Neural progenitor cell (in vitro differentiated cells): ENCODE data around the gene LRP5. TPM values are rescaled to one million over a fixed set of nuclear protein-coding genes. Genes with fewer than 3 reads are reported as not detected.

ENCODE experiments used
- DNase-seq: peaks from one replicate; pipeline ENCODE4 v3.0.0-alpha.2; 2016; ENCODE audit warnings: low spot score
- H2AFZ ChIP-seq: fragments of 200-600 bp; sonication (generic); replicated peaks from 2 replicates; pipeline ENCODE4 v1.6.1; 2016; ENCODE audit warnings: antibody characterized with exemption
- H3F3A ChIP-seq: fragments of 200-600 bp; sonication (generic); 2 replicates; pipeline ENCODE4 v1.6.1; 2016; ENCODE audit warnings: antibody characterized with exemption, low read depth
- H3K27ac ChIP-seq: fragments of 200-600 bp; sonication (generic); 2 replicates; pipeline ENCODE4 v1.5.1; 2016; ENCODE audit warnings: mild to moderate bottlenecking
- H3K27me3 ChIP-seq: fragments of 200-600 bp; sonication (generic); 2 replicates; pipeline ENCODE4 v1.6.1; 2016; ENCODE audit warnings: mild to moderate bottlenecking, moderate library complexity
- H3K36me3 ChIP-seq: fragments of 200-600 bp; sonication (generic); 2 replicates; pipeline ENCODE4 v1.5.1; 2016
- H3K4me1 ChIP-seq: fragments of 200-600 bp; sonication (generic); 2 replicates; pipeline ENCODE4 v1.6.1; 2016; ENCODE audit warnings: mixed run types
- H3K4me2 ChIP-seq: fragments of 200-600 bp; sonication (generic); 2 replicates; pipeline ENCODE4 v1.6.1; 2016
- H3K4me3 ChIP-seq: fragments of 200-600 bp; sonication (generic); 2 replicates; pipeline ENCODE4 v1.5.1; 2016
- H3K79me2 ChIP-seq: fragments of 200-600 bp; sonication (generic); 2 replicates; pipeline ENCODE4 v1.6.1; 2016; ENCODE audit warnings: low read depth
- H3K9ac ChIP-seq: fragments of 200-600 bp; sonication (generic); 2 replicates; pipeline ENCODE4 v1.6.1; 2016
- H3K9me3 ChIP-seq: fragments of 200-600 bp; sonication (generic); 2 replicates; pipeline ENCODE4 v1.5.1; 2016; ENCODE audit warnings: low read depth
- H4K20me1 ChIP-seq: fragments of 200-600 bp; sonication (generic); 2 replicates; pipeline ENCODE4 v1.6.1; 2016; ENCODE audit warnings: low read depth
- H3K27ac Mint-ChIP-seq: 3 replicates; pipeline ENCODE4 v1.8.0; 2021; ENCODE audit warnings: mixed read lengths
- H3K27me3 Mint-ChIP-seq: 2 replicates; pipeline ENCODE4 v1.8.0; 2022; ENCODE audit warnings: low read depth, mild to moderate bottlenecking, inconsistent platforms, moderate library complexity, mixed read lengths; ENCODE audit not compliant: insufficient read depth
- H3K36me3 Mint-ChIP-seq: 3 replicates; pipeline ENCODE4 v1.8.0; 2021; ENCODE audit warnings: mixed read lengths
- H3K4me1 Mint-ChIP-seq: 3 replicates; pipeline ENCODE4 v1.8.0; 2021; ENCODE audit warnings: mixed read lengths
- H3K4me3 Mint-ChIP-seq: 3 replicates; pipeline ENCODE4 v1.8.0; 2021; ENCODE audit warnings: mild to moderate bottlenecking, moderate library complexity, mixed read lengths
- H3K9me3 Mint-ChIP-seq: 3 replicates; pipeline ENCODE4 v1.8.0; 2020; ENCODE audit warnings: mixed read lengths
- CTCF ChIP-seq: fragments of 200-600 bp; sonication (generic); IDR thresholded peaks from 2 replicates; pipeline ENCODE4 v1.5.1; 2017; ENCODE audit warnings: antibody characterized with exemption, mild to moderate bottlenecking
- EZH2 ChIP-seq: fragments of 200-600 bp; sonication (generic); IDR thresholded peaks from 2 replicates; pipeline ENCODE4 v1.6.1; 2017; ENCODE audit warnings: antibody characterized with exemption, mild to moderate bottlenecking, moderate library complexity
- EZH2phosphoT487 ChIP-seq: fragments of 200-600 bp; sonication (generic); IDR thresholded peaks from 2 replicates; pipeline ENCODE4 v1.6.1; 2017; ENCODE audit warnings: antibody characterized with exemption
- total RNA-seq: library from RNA; depleted of rRNA; stranded (reverse); fragments of >200 nt; gene quantifications from 2 replicates; pipeline ENCODE4 v1.2.3, GENCODE V29; 2015; ENCODE audit warnings: low replicate concordance

The LRP5 gene
- total RNA-seq, 1 donor from 2014 or later, result 7.3 TPM

GRCh38 chr11:68322052-68322430 lies 9.7 kb downstream of the LRP5 start:
- TF ChIP-seq EZH2phosphoT487, result no peak
- TF ChIP-seq EZH2, result no peak
- TF ChIP-seq CTCF, result no peak
- H3K27me3 ChIP-seq, result no peaks in the 10 kb centered on the region
- peaks cover 18% of the 10 kb centered on the region for H3K4me1 ChIP-seq
- no peaks in the 10 kb centered on the region for H3F3A ChIP-seq
- Mint-ChIP-seq H3K36me3 (peaks cover 5% of the 10 kb centered on the region), H3K27ac (no peak overlapping the region), H3K4me1 (peaks cover 14% of the 10 kb centered on the region), H3K4me3 (no peak overlapping the region), H3K9me3 (peaks cover 3% of the 10 kb centered on the region), H3K27me3 (peaks cover 6% of the 10 kb centered on the region)
- DNase-seq, result no peak
- H3K36me3 ChIP-seq, result no peaks in the 10 kb centered on the region
- H3K79me2 ChIP-seq, result peaks cover 83% of the 10 kb centered on the region
- H3K4me3 ChIP-seq, result no peak overlapping the region
- no peak overlapping the region for H3K4me2 ChIP-seq
- H3K9ac ChIP-seq, result no peak overlapping the region
- peaks cover 2% of the 10 kb centered on the region for H4K20me1 ChIP-seq
- H3K9me3 ChIP-seq, result no peaks in the 10 kb centered on the region
- no peak overlapping the region for H3K27ac ChIP-seq
- H2AFZ ChIP-seq, result no peak overlapping the region

- no peak overlapping the region for H3K27ac ChIP-seq
- peaks cover 2% of the 10 kb centered on the region for H4K20me1 ChIP-seq
- H3K9ac ChIP-seq, result no peak overlapping the region
- H3K4me3 ChIP-seq, result no peak overlapping the region
- H2AFZ ChIP-seq, result no peak overlapping the region
- no peaks in the 10 kb centered on the region for H3K9me3 ChIP-seq
- H3K4me2 ChIP-seq, result no peak overlapping the region
- peaks cover 2% of the 10 kb centered on the region for H3K27me3 Mint-ChIP-seq
- H3K4me3 Mint-ChIP-seq, result no peak overlapping the region
- H3K79me2 ChIP-seq, result peaks cover 81% of the 10 kb centered on the region
- H3K9me3 Mint-ChIP-seq, result peaks cover 3% of the 10 kb centered on the region
- no peak overlapping the region for H3K27ac Mint-ChIP-seq
- peaks cover 36% of the 10 kb centered on the region for H3K4me1 Mint-ChIP-seq
- H3K36me3 ChIP-seq, result no peaks in the 10 kb centered on the region
- H3K36me3 Mint-ChIP-seq, result peaks cover 5% of the 10 kb centered on the region
- H3K4me1 ChIP-seq, result peaks cover 40% of the 10 kb centered on the region
- no peak for TF ChIP-seq CTCF
- no peak for TF ChIP-seq EZH2
- no peak for TF ChIP-seq EZH2phosphoT487
- DNase-seq, result no peak
- H3K27me3 ChIP-seq, result no peaks in the 10 kb centered on the region
- peaks cover 11% of the 10 kb centered on the region for H3F3A ChIP-seq
Measured at GRCh38 chr11:68324241-68324640, 11.8 kb downstream of the LRP5 start.

GRCh38 chr11:68324695-68325094 lies 12.3 kb downstream of the LRP5 start:
- H4K20me1 ChIP-seq, result peaks cover 2% of the 10 kb centered on the region
- peaks cover 3% of the 10 kb centered on the region for H3K9me3 Mint-ChIP-seq

More at GRCh38 chr11:68324695-68325094, 12.3 kb downstream of the LRP5 start:
- no peak overlapping the region for H3K4me3 ChIP-seq
- no peaks in the 10 kb centered on the region for H3K9me3 ChIP-seq
- no peak overlapping the region for H3K27ac ChIP-seq
- Mint-ChIP-seq H3K27me3 (peaks cover 3% of the 10 kb centered on the region), H3K4me1 (peaks cover 41% of the 10 kb centered on the region), H3K4me3 (no peak overlapping the region), H3K27ac (no peak overlapping the region), H3K36me3 (peaks cover 3% of the 10 kb centered on the region)
- no peaks in the 10 kb centered on the region for H3K27me3 ChIP-seq
- no peak for DNase-seq
- H2AFZ ChIP-seq, result no peak overlapping the region
- TF ChIP-seq EZH2phosphoT487 (no peak), EZH2 (no peak), CTCF (no peak)
- H3K4me2 ChIP-seq, result no peak overlapping the region
- H3K79me2 ChIP-seq, result peaks cover 78% of the 10 kb centered on the region
- peaks cover 11% of the 10 kb centered on the region for H3F3A ChIP-seq
- H3K4me1 ChIP-seq, result peaks cover 43% of the 10 kb centered on the region
- no peak overlapping the region for H3K9ac ChIP-seq
- no peaks in the 10 kb centered on the region for H3K36me3 ChIP-seq
